Fibroblast of skin of scalp (primary cell): ENCODE measurements around the gene SIK1.
"Not testable (repeated sequence)": the region's sequence is repeated elsewhere in the genome, so short reads cannot be mapped to it uniquely, and the experiment has no call there.

ENCODE experiments used
- DNase-seq: peaks from one replicate; pipeline ENCODE4 v3.0.0-alpha.2; 2013

The SIK1 gene

GRCh38 chr21:43439316-43440075, 12.6 kb upstream of the SIK1 start:
- not testable (repeated sequence) for DNase-seq

GRCh38 chr21:43436272-43436671, 9.3 kb upstream of the SIK1 start:
- not testable (repeated sequence) for DNase-seq

- not testable (repeated sequence) for DNase-seq
Observed at GRCh38 chr21:43433340-43434136, 6.6 kb upstream of the SIK1 start.

GRCh38 chr21:43430830-43431416, 4.0 kb upstream of the SIK1 start:
- DNase-seq, result not testable (repeated sequence)

- not testable (repeated sequence) for DNase-seq
Observed at GRCh38 chr21:43428964-43429363, 2.0 kb upstream of the SIK1 start.

GRCh38 chr21:43427242-43427559, 270 bp upstream of the SIK1 start:
- DNase-seq, result not testable (repeated sequence)

GRCh38 chr21:43426004-43426403, 927 bp downstream of the SIK1 start:
- DNase-seq, result not testable (repeated sequence)

- DNase-seq, result not testable (repeated sequence)
Observed at GRCh38 chr21:43419475-43419874, 7.5 kb downstream of the SIK1 start.

- DNase-seq, result not testable (repeated sequence)
Observed at GRCh38 chr21:43414576-43414975, 12.4 kb downstream of the SIK1 start.

GRCh38 chr21:43412020-43412788, 14.7 kb downstream of the SIK1 start:
- not testable (repeated sequence) for DNase-seq

- DNase-seq, result not testable (repeated sequence)
Observed at GRCh38 chr21:43410456-43411068, 16.4 kb downstream of the SIK1 start.

GRCh38 chr21:43407139-43407538, 19.8 kb downstream of the SIK1 start:
- not testable (repeated sequence) for DNase-seq

GRCh38 chr21:43404450-43404849, 22.5 kb downstream of the SIK1 start:
- DNase-seq, result not testable (repeated sequence)

- DNase-seq, result not testable (repeated sequence)
Observed at GRCh38 chr21:43403651-43404430, 23.1 kb downstream of the SIK1 start.

- DNase-seq, result not testable (repeated sequence)
Observed at GRCh38 chr21:43401125-43401524, 25.8 kb downstream of the SIK1 start.

- DNase-seq, result not testable (repeated sequence)
Observed at GRCh38 chr21:43399595-43400015, 27.3 kb downstream of the SIK1 start.

GRCh38 chr21:43399136-43399535, 27.8 kb downstream of the SIK1 start:
- not testable (repeated sequence) for DNase-seq

GRCh38 chr21:43398533-43398932, 28.4 kb downstream of the SIK1 start:
- DNase-seq, result not testable (repeated sequence)

- DNase-seq, result not testable (repeated sequence)
Observed at GRCh38 chr21:43398000-43398399, 28.9 kb downstream of the SIK1 start.

GRCh38 chr21:43397439-43397808, 29.5 kb downstream of the SIK1 start:
- not testable (repeated sequence) for DNase-seq

GRCh38 chr21:43396788-43397438, 30.0 kb downstream of the SIK1 start:
- DNase-seq, result not testable (repeated sequence)
